Lung (tissue), 12 donors: ENCODE measurements around the gene C1orf53. TPM values are rescaled to one million over a fixed set of nuclear protein-coding genes. Genes with fewer than 3 reads are reported as not detected.
"Not testable (repeated sequence)": the region's sequence is repeated elsewhere in the genome, so short reads cannot be mapped to it uniquely, and the experiment has no call there.

Experiments
- ATAC-seq: fragments of 200-7000 bp; cut with Tn5 transposase; one replicate; pipeline ENCODE4 v1.9.1; 2020; ENCODE audit warnings: moderate number of reproducible peaks; ENCODE audit not compliant: insufficient read depth, low FRiP score
- DNase-seq, 3 donors: peaks; one replicate each; pipeline ENCODE4 v3.0.0-alpha.2; 2013 to 2017
- H3K27ac ChIP-seq, 2 donors: one replicate each; pipeline ENCODE4 v1.5.1; 2013; ENCODE audit warnings: mild to moderate bottlenecking in 2 of 2, moderate library complexity in 2 of 2, control low read depth in 1 of 2, inconsistent platforms in 1 of 2, low read depth in 1 of 2, low read length in 1 of 2
- H3K27me3 ChIP-seq, 3 donors: one replicate each; pipeline ENCODE4 v1.5.1; 2013; ENCODE audit warnings: low read length in 2 of 3; ENCODE audit not compliant: control insufficient read depth in 3 of 3, insufficient read depth in 3 of 3
- H3K36me3 ChIP-seq, 4 donors: one replicate each; pipeline ENCODE4 v1.5.1; 2013; ENCODE audit warnings: low read length in 4 of 4, mild to moderate bottlenecking in 1 of 4, moderate library complexity in 1 of 4; ENCODE audit not compliant: control insufficient read depth in 4 of 4, insufficient read depth in 4 of 4
- H3K4me1 ChIP-seq, 5 donors: one replicate each; pipeline ENCODE4 v1.5.1; 2013; ENCODE audit warnings: low read length in 5 of 5, mild to moderate bottlenecking in 2 of 5, moderate library complexity in 1 of 5; ENCODE audit not compliant: control insufficient read depth in 5 of 5, insufficient read depth in 5 of 5
- H3K4me3 ChIP-seq: one replicate; pipeline ENCODE4 v1.5.1; 2013; ENCODE audit warnings: mild to moderate bottlenecking, control low read depth, moderate library complexity
- H3K9ac ChIP-seq, 2 donors: one replicate each; pipeline ENCODE4 v1.5.1; 2013; ENCODE audit warnings: low read length in 2 of 2, control low read depth in 1 of 2; ENCODE audit not compliant: insufficient read depth in 1 of 2
- H3K9me3 ChIP-seq, 4 donors: one replicate each; pipeline ENCODE4 v1.5.1; 2013; ENCODE audit warnings: low read length in 3 of 4, mild to moderate bottlenecking in 1 of 4, moderate library complexity in 1 of 4; ENCODE audit not compliant: control insufficient read depth in 4 of 4, insufficient read depth in 3 of 4
- WGBS, 2 donors: extraction: QIAGEN DNeasy Blood & Tissue Kit; methylation state at CpG; one replicate each; pipeline ENCODE4 v1.1.7; 2013; 5-methylcytosine and 5-hydroxymethylcytosine counted together
- polyA plus RNA-seq, 2 donors: library from polyadenylated mRNA; stranded (reverse); fragments of 200-250 nt; gene quantifications; one replicate each; pipeline ENCODE4 v1.2.1, GENCODE V29; 2013
- total RNA-seq, 2 donors: library from RNA; depleted of rRNA in 1 of 2; stranded (reverse); fragments of >200 nt in 1 of 2; gene quantifications; one replicate each; pipeline ENCODE4 v1.2.1, GENCODE V29; 2014 to 2021
- TF ChIP-seq, protein P1 (sequence below): IDR thresholded peaks from 2 replicates; pipeline ENCODE4 v1.5.1; 2012; ENCODE audit warnings: mild to moderate bottlenecking; ENCODE audit errors: control extremely low read depth, extremely low read depth
- donor health status: control.
- donor health status: control.
- donor health status: Bipolar disorder and iron deficiency.
- donor health status: healthy.
- donor health status: DM: yes; HTN: yes; CAD: no.

The C1orf53 gene
- total and polyA plus RNA-seq, 4 donors, result 3.6 to 23.7 (median 7.4) TPM

DNA sequence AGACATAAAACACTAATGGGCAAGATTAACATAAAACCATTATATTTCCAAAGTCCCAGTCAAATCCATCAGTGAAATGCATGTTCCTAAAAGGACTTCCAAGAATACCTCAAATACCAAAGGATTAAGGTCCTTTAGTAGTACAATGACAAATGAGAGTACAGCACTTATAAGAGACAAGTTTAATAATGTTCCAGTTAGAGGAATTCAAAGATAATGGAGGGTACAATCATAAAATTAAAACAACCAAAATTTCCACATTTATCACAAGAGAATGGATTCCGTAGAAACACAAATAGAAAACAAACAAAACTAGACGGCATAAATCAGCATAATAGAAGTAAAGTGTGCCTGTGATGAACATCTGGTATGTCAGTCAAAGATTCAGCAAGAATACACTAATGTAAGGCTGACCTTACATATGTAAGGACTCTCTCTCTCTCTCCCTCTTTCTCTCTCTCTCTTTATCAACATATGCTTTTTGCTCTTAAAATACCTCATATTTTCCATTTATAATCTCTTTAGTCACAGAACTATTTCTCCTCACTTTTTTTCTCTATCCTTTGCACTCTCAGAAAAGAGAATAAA is 32.8 kb upstream of the C1orf53 start:
- no peak overlapping the region for H3K27ac ChIP-seq
- no peaks in the 10 kb centered on the region for H3K4me1 ChIP-seq
- no peaks in the 10 kb centered on the region for H3K36me3 ChIP-seq
- peaks cover 0 to 3% (median 0%) of the 10 kb centered on the region in 4 donors for H3K9me3 ChIP-seq
- DNase-seq, result no peak
- 65 to 83% methylated on average over 2 of the region's 2 CpGs for WGBS, 2 donors
- TF ChIP-seq, protein P1, sequence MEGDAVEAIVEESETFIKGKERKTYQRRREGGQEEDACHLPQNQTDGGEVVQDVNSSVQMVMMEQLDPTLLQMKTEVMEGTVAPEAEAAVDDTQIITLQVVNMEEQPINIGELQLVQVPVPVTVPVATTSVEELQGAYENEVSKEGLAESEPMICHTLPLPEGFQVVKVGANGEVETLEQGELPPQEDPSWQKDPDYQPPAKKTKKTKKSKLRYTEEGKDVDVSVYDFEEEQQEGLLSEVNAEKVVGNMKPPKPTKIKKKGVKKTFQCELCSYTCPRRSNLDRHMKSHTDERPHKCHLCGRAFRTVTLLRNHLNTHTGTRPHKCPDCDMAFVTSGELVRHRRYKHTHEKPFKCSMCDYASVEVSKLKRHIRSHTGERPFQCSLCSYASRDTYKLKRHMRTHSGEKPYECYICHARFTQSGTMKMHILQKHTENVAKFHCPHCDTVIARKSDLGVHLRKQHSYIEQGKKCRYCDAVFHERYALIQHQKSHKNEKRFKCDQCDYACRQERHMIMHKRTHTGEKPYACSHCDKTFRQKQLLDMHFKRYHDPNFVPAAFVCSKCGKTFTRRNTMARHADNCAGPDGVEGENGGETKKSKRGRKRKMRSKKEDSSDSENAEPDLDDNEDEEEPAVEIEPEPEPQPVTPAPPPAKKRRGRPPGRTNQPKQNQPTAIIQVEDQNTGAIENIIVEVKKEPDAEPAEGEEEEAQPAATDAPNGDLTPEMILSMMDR, result no peak
- H3K9ac ChIP-seq, result no peak overlapping the region
- H3K4me3 ChIP-seq, result no peak overlapping the region
- H3K27me3 ChIP-seq, result no peaks in the 10 kb centered on the region
- ATAC-seq, result no peak

DNA sequence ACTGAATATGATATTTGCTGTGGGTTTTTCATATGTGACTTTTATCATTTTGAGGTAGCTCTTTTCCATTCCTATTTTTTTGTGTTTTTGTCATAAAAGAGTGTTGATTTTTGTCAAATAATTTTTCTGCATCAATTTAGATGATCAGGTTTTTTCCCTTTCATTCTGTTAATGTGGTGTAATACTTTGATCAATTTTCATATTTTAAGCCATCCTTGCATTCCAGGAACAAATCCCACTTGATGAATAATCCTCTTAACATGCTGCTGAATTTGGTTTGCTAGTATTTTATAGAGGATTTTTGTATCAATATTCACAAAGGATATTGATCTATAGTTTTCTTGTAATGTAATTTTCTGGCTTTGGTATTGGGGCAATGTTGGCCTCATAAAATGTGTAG is 25.5 kb upstream of the C1orf53 start:
- no peaks in the 10 kb centered on the region for H3K36me3 ChIP-seq
- no peaks in the 10 kb centered on the region for H3K27me3 ChIP-seq
- no peak overlapping the region for H3K9ac ChIP-seq
- H3K9me3 ChIP-seq, result peaks cover 0 to 3% (median 0%) of the 10 kb centered on the region in 4 donors
- ATAC-seq (no peak), DNase-seq (no peak)
- TF ChIP-seq, protein P1, result no peak
- no peaks in the 10 kb centered on the region for H3K4me1 ChIP-seq
- no peak overlapping the region for H3K4me3 ChIP-seq
- H3K27ac ChIP-seq, result no peak overlapping the region

DNA sequence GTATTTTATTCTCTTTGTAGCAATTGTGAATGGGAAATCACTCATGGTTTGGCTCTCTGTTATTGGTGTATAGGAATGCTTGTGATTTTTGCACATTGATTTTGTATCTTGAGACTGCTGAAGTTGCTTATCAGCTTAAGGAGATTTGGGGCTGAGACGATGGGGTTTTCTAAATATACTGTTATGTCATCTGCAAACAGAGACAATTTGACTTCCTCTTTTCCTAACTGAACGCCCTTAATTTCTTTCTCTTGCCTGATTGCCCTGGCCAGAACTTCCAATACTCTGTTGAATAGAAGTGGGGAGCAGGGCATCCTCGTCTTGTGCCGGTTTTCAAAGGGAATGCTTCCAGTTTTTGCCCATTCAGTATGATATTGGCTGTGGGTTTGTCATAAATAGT is 22.0 kb upstream of the C1orf53 start:
- not testable (repeated sequence) for H3K9ac ChIP-seq, H3K36me3 ChIP-seq, ATAC-seq, DNase-seq, H3K4me3 ChIP-seq, H3K9me3 ChIP-seq, H3K4me1 ChIP-seq, H3K27me3 ChIP-seq, H3K27ac ChIP-seq
- WGBS, 2 donors, result 56 to 66% methylated on average over 4 of the region's 4 CpGs

GRCh38 chr1:197882241-197882640 is 20.2 kb upstream of the C1orf53 start:
- not testable (repeated sequence) for ATAC-seq, H3K9ac ChIP-seq, H3K27ac ChIP-seq, DNase-seq, H3K27me3 ChIP-seq, H3K9me3 ChIP-seq, H3K36me3 ChIP-seq, H3K4me1 ChIP-seq, H3K4me3 ChIP-seq
- WGBS, 2 donors, result 94% methylated on average over 2 of the region's 2 CpGs
